Activated CD4-positive, alpha-beta T cell treated with anti-CD3 and anti-CD28 coated beads, Interleukin-2, amount 10 ng/mL, durations not matched to agents 24 days and 14 days (primary cell): ENCODE data around the gene PTBP1. TPM values are rescaled to one million over a fixed set of nuclear protein-coding genes. Genes with fewer than 3 reads are reported as not detected.
"Not testable (repeated sequence)": the region's sequence is repeated elsewhere in the genome, so short reads cannot be mapped to it uniquely, and the experiment has no call there.

Source experiments
- DNase-seq: peaks from one replicate; pipeline ENCODE4 v3.0.0; 2022
- H3K27ac Mint-ChIP-seq: one replicate; pipeline ENCODE4 v1.8.0; 2022; ENCODE audit warnings: mild to moderate bottlenecking, mixed read lengths
- H3K27me3 Mint-ChIP-seq: one replicate; pipeline ENCODE4 v1.8.0; 2022; ENCODE audit warnings: mixed read lengths
- H3K36me3 Mint-ChIP-seq: one replicate; pipeline ENCODE4 v1.8.0; 2022; ENCODE audit warnings: low read depth, mild to moderate bottlenecking, mixed read lengths
- H3K4me1 Mint-ChIP-seq: one replicate; pipeline ENCODE4 v1.8.0; 2021; ENCODE audit warnings: mixed read lengths
- H3K4me3 Mint-ChIP-seq: one replicate; pipeline ENCODE4 v1.8.0; 2022; ENCODE audit warnings: mild to moderate bottlenecking, moderate library complexity, mixed read lengths
- H3K9me3 Mint-ChIP-seq: one replicate; pipeline ENCODE4 v1.8.0; 2021; ENCODE audit warnings: mixed read lengths
- intact Hi-C: fragments of 100-400 bp; cut with micrococcal nuclease; formaldehyde crosslinking; loops from one replicate; pipeline ENCODE4 v1.15.1; 2023
- total RNA-seq: library from RNA; stranded (reverse); gene quantifications from 2 replicates; pipeline ENCODE4 v1.2.3, GENCODE V29; 2022

Gene PTBP1
- total RNA-seq, 1 donor from 2014 or later, result 789 TPM

GRCh38 chr19:850979-851335 is 53.7 kb downstream of the PTBP1 start:
- H3K36me3 Mint-ChIP-seq, result no peaks in the 10 kb centered on the region
- H3K4me1 Mint-ChIP-seq, result peaks cover 3% of the 10 kb centered on the region
- no peak for DNase-seq
- H3K27me3 Mint-ChIP-seq, result peaks cover 12% of the 10 kb centered on the region
- intact Hi-C loops, result no loop called here
- no peak overlapping the region for H3K27ac Mint-ChIP-seq
- no peaks in the 10 kb centered on the region for H3K9me3 Mint-ChIP-seq
- no peak overlapping the region for H3K4me3 Mint-ChIP-seq

- no peak within 1 kb of the TSS for H3K27ac Mint-ChIP-seq
- no peaks in the 10 kb centered on the region for H3K36me3 Mint-ChIP-seq
- DNase-seq, result no peak
- intact Hi-C loops, result no loop called here
- peaks cover 10% of the 10 kb centered on the region for H3K27me3 Mint-ChIP-seq
- no peaks in the 10 kb centered on the region for H3K9me3 Mint-ChIP-seq
- H3K4me1 Mint-ChIP-seq, result no peaks in the 10 kb centered on the region
- no peak within 1 kb of the TSS for H3K4me3 Mint-ChIP-seq
These were observed 55.1 kb downstream of the PTBP1 start, which contains the start of gene ELANE for GRCh38 chr19:852136-853013. Gene ELANE (plus strand): TSS chr19:852303. CDS start chr19:852329, 26 bp downstream.

- Mint-ChIP-seq H3K4me3 (no peak overlapping the region), H3K36me3 (no peaks in the 10 kb centered on the region), H3K27me3 (peaks cover 10% of the 10 kb centered on the region), H3K9me3 (no peaks in the 10 kb centered on the region), H3K4me1 (no peaks in the 10 kb centered on the region), H3K27ac (no peak overlapping the region)
- intact Hi-C loops, result no loop called here
- DNase-seq, result no peak
These were observed 55.8 kb downstream of the PTBP1 start for GRCh38 chr19:853014-853585.

- H3K4me3 Mint-ChIP-seq, intact Hi-C loops, H3K36me3 Mint-ChIP-seq: not testable (repeated sequence)
These were observed 56.5 kb downstream of the PTBP1 start for GRCh38 chr19:853614-854220.

GRCh38 chr19:854549-854948 is 57.3 kb downstream of the PTBP1 start:
- no peaks in the 10 kb centered on the region for H3K4me1 Mint-ChIP-seq

More at GRCh38 chr19:853614-854220, 56.5 kb downstream of the PTBP1 start:
- not testable (repeated sequence) for H3K9me3 Mint-ChIP-seq, DNase-seq, H3K4me1 Mint-ChIP-seq, H3K27ac Mint-ChIP-seq
- peaks cover 13% of the 10 kb centered on the region for H3K27me3 Mint-ChIP-seq

GRCh38 chr19:855142-855541 is 57.9 kb downstream of the PTBP1 start:
- Mint-ChIP-seq H3K36me3 (no peaks in the 10 kb centered on the region), H3K4me3 (no peak overlapping the region), H3K9me3 (no peaks in the 10 kb centered on the region), H3K4me1 (no peaks in the 10 kb centered on the region), H3K27ac (no peak overlapping the region), H3K27me3 (peaks cover 15% of the 10 kb centered on the region)
- DNase-seq, result no peak
- intact Hi-C loops, result no loop called here

More at GRCh38 chr19:854549-854948, 57.3 kb downstream of the PTBP1 start:
- no peak overlapping the region for H3K27ac Mint-ChIP-seq
- H3K36me3 Mint-ChIP-seq, result no peaks in the 10 kb centered on the region
- no peaks in the 10 kb centered on the region for H3K9me3 Mint-ChIP-seq
- no peak overlapping the region for H3K4me3 Mint-ChIP-seq
- DNase-seq, result no peak
- peaks cover 14% of the 10 kb centered on the region for H3K27me3 Mint-ChIP-seq
- intact Hi-C loops, result no loop called here

GRCh38 chr19:855566-856120 is 58.4 kb downstream of the PTBP1 start:
- DNase-seq, result no peak
- intact Hi-C loops, result no loop called here
- peaks cover 15% of the 10 kb centered on the region for H3K27me3 Mint-ChIP-seq
- no peaks in the 10 kb centered on the region for H3K4me1 Mint-ChIP-seq
- H3K27ac Mint-ChIP-seq, result no peak overlapping the region
- H3K9me3 Mint-ChIP-seq, result no peaks in the 10 kb centered on the region
- no peaks in the 10 kb centered on the region for H3K36me3 Mint-ChIP-seq
- no peak overlapping the region for H3K4me3 Mint-ChIP-seq

- Mint-ChIP-seq H3K27me3 (peaks cover 14% of the 10 kb centered on the region), H3K36me3 (no peaks in the 10 kb centered on the region), H3K9me3 (no peaks in the 10 kb centered on the region), H3K4me1 (peaks cover 4% of the 10 kb centered on the region), H3K4me3 (no peak overlapping the region), H3K27ac (no peak overlapping the region)
- no peak for DNase-seq
- intact Hi-C loops, result no loop called here
These were observed 61.0 kb downstream of the PTBP1 start for GRCh38 chr19:858284-858683.

- H3K4me1 Mint-ChIP-seq, result peaks cover 5% of the 10 kb centered on the region
- intact Hi-C loops, result no loop called here
- H3K9me3 Mint-ChIP-seq, result no peaks in the 10 kb centered on the region
- H3K27me3 Mint-ChIP-seq, result peaks cover 12% of the 10 kb centered on the region
- no peak within 1 kb of the TSS for H3K4me3 Mint-ChIP-seq
- no peak within 1 kb of the TSS for H3K27ac Mint-ChIP-seq
- no peaks in the 10 kb centered on the region for H3K36me3 Mint-ChIP-seq
- DNase-seq, result no peak
These were observed 61.9 kb downstream of the PTBP1 start, which contains the start of gene CFD for GRCh38 chr19:858868-859843. Gene CFD (plus strand): TSS chr19:859664. CDS start chr19:859690, 26 bp downstream.

GRCh38 chr19:861141-861755 is 64.0 kb downstream of the PTBP1 start:
- Mint-ChIP-seq H3K27me3 (peaks cover 12% of the 10 kb centered on the region), H3K4me3 (peak overlapping the region; percentile 47), H3K36me3 (no peaks in the 10 kb centered on the region), H3K27ac (no peak overlapping the region), H3K4me1 (peaks cover 5% of the 10 kb centered on the region), H3K9me3 (no peaks in the 10 kb centered on the region)
- intact Hi-C loops, result no loop called here
- DNase-seq, result no peak
